Brain microvascular endothelial cell (primary cell): Measurements from ENCODE around the gene WDR55.
A peak's percentile ranks its signal among the peaks of the same experiment; 100 is the strongest.
"Not testable (repeated sequence)": the region's sequence is repeated elsewhere in the genome, so short reads cannot be mapped to it uniquely, and the experiment has no call there.

ENCODE experiments used
- DNase-seq: peaks from one replicate; pipeline ENCODE4 v3.0.0-alpha.2; 2020
- H3K27ac ChIP-seq: fragments of 250-450 bp; sonication (Bioruptor Pico); 2 replicates; pipeline ENCODE4 v1.5.1; 2020; ENCODE audit warnings: mild to moderate bottlenecking, moderate library complexity
- H3K27me3 ChIP-seq: fragments of 250-450 bp; sonication (Bioruptor Pico); replicated peaks from 2 replicates; pipeline ENCODE4 v1.5.1; 2020; ENCODE audit warnings: mild to moderate bottlenecking
- H3K36me3 ChIP-seq: fragments of 250-450 bp; sonication (Bioruptor Pico); replicated peaks from 2 replicates; pipeline ENCODE4 v1.5.1; 2020; ENCODE audit warnings: mild to moderate bottlenecking
- H3K4me3 ChIP-seq: 2 replicates; pipeline ENCODE4 v1.5.1; 2011; ENCODE audit warnings: low read depth, mild to moderate bottlenecking, control low read depth, low read length, moderate library complexity
- CTCF ChIP-seq: IDR thresholded peaks from 2 replicates; pipeline ENCODE4 v1.5.1; 2011; ENCODE audit warnings: low read depth, mild to moderate bottlenecking, moderate library complexity, low read length, control low read depth, inconsistent platforms; ENCODE audit errors: missing control alignments
- in situ Hi-C: cut with HindIII; loops from 2 replicates; pipeline ENCODE4 v1.10.0; 2017; ENCODE audit warnings: low sequenced_read_pairs, low pct_ligation_motif_present

Gene WDR55

GRCh38 chr5:140696891-140697492, 32.3 kb downstream of the WDR55 start:
- Histone ChIP-seq H3K27me3 (no peaks in the 10 kb centered on the region), H3K4me3 (no peak overlapping the region), H3K36me3 (peaks cover 69% of the 10 kb centered on the region), H3K27ac (no peak overlapping the region)
- TF ChIP-seq CTCF, result no peak
- in situ Hi-C loops, result no loop called here
- DNase-seq, result no peak

GRCh38 chr5:140700177-140701144, 35.8 kb downstream of the WDR55 start, which contains the start of gene ZMAT2:
ZMAT2 (plus strand) TSS chr5:140700447; CDS start chr5:140700461, 14 bp downstream.
- peak; percentile 98 for DNase-seq
- Histone ChIP-seq H3K4me3 (peak within 1 kb of the TSS; percentile 93), H3K27me3 (no peaks in the 10 kb centered on the region), H3K36me3 (peaks cover 76% of the 10 kb centered on the region), H3K27ac (peak within 1 kb of the TSS; percentile 13)
- TF ChIP-seq CTCF, result no peak
- in situ Hi-C loops, result no loop called here

- no peaks in the 10 kb centered on the region for H3K27me3 ChIP-seq
Measured at GRCh38 chr5:140707812-140708211, 43.1 kb downstream of the WDR55 start.

GRCh38 chr5:140708787-140709186, 44.1 kb downstream of the WDR55 start:
- H3K27me3 ChIP-seq, H3K27ac ChIP-seq, DNase-seq, H3K4me3 ChIP-seq, in situ Hi-C loops: not testable (repeated sequence)
- H3K36me3 ChIP-seq, result peaks cover 24% of the 10 kb centered on the region

More at GRCh38 chr5:140707812-140708211, 43.1 kb downstream of the WDR55 start:
- Histone ChIP-seq H3K27ac (no peak overlapping the region), H3K4me3 (no peak overlapping the region), H3K36me3 (peaks cover 31% of the 10 kb centered on the region)
- no peak for DNase-seq
- in situ Hi-C loops, result no loop called here
- no peak for TF ChIP-seq CTCF

- peak; percentile 99 for DNase-seq
- peak overlapping the region; percentile 52 for H3K27ac ChIP-seq
- peak overlapping the region; percentile 66 for H3K4me3 ChIP-seq
- no peak for TF ChIP-seq CTCF
- H3K27me3 ChIP-seq, result no peaks in the 10 kb centered on the region
- in situ Hi-C loops, result no loop called here
- H3K36me3 ChIP-seq, result peaks cover 6% of the 10 kb centered on the region
Measured at GRCh38 chr5:140710899-140711552, 46.3 kb downstream of the WDR55 start.

- no peak for TF ChIP-seq CTCF
- H3K27ac ChIP-seq, result no peak overlapping the region
- in situ Hi-C loops, result no loop called here
- no peaks in the 10 kb centered on the region for H3K27me3 ChIP-seq
- H3K4me3 ChIP-seq, result no peak overlapping the region
- no peak for DNase-seq
- H3K36me3 ChIP-seq, result peaks cover 2% of the 10 kb centered on the region
Measured at GRCh38 chr5:140711794-140712193, 47.1 kb downstream of the WDR55 start.
